ENCODE results near the gene NCAPH2. TPM values are rescaled to one million over a fixed set of nuclear protein-coding genes. Genes with fewer than 3 reads are reported as not detected.

NCAPH2 gene
- total and polyA plus RNA-seq, 7 donors = 19.2 to 26.3 (median 22.0) TPM

DNA sequence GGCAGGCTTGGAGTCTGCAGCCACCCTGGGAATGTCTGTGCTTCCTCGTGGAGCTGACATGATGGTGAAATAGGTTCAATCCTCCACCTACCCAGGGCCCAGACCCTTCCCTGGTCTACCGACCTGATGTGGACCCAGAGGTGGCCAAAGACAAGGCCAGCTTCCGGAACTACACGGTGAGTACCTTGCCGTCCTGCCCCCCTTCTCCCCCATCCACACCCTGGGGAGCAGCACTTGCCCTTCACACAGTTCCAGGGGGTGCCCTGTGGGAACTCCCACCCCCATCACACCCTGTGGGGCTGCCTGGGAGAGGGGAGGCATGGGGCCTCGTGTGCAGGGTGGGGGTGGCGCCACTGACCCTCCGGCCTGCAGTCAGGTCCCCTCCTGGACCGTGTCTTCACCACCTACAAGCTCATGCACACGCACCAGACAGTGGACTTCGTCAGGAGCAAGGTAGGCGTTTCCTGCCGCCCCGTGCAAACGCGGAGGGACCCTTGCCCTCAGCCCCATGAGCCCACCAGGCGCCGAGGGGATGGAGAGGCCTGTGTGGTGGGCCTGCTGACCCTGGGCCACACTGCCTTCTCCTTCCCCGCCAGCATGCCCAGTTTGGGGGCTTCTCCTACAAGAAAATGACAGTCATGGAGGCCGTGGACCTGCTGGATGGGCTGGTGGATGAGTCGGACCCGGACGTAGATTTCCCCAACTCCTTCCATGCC lies 20.6 kb upstream of the NCAPH2 start:
- Histone ChIP-seq H3K4me1 (no peaks in the 10 kb centered on the region), H3K9me3 (no peaks in the 10 kb centered on the region), H3K27ac (no peak overlapping the region), H3K27me3 (ENCODE audit: insufficient read depth in 3 of 3, low read length in 2 of 3) (peaks cover 0 to 32% (median 4%) of the 10 kb centered on the region in 3 donors), H3K4me3 (no peak overlapping the region), H3K36me3 (ENCODE audit: insufficient read depth in 1 of 2, low read depth in 1 of 2) (no peaks in the 10 kb centered on the region)
- TF ChIP-seq, protein P1, sequence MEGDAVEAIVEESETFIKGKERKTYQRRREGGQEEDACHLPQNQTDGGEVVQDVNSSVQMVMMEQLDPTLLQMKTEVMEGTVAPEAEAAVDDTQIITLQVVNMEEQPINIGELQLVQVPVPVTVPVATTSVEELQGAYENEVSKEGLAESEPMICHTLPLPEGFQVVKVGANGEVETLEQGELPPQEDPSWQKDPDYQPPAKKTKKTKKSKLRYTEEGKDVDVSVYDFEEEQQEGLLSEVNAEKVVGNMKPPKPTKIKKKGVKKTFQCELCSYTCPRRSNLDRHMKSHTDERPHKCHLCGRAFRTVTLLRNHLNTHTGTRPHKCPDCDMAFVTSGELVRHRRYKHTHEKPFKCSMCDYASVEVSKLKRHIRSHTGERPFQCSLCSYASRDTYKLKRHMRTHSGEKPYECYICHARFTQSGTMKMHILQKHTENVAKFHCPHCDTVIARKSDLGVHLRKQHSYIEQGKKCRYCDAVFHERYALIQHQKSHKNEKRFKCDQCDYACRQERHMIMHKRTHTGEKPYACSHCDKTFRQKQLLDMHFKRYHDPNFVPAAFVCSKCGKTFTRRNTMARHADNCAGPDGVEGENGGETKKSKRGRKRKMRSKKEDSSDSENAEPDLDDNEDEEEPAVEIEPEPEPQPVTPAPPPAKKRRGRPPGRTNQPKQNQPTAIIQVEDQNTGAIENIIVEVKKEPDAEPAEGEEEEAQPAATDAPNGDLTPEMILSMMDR (IDR thresholded peaks at IDR 0.05) = no peak
- DNase-seq (no peak), ATAC-seq (peak in 1 of 4 donors; percentile 15)
- intact Hi-C loops (cut with DNase I) = no loop called here
- 78 to 84% (median 80%) methylated on average over 23 of the region's 23 CpGs for WGBS, 3 donors

DNA sequence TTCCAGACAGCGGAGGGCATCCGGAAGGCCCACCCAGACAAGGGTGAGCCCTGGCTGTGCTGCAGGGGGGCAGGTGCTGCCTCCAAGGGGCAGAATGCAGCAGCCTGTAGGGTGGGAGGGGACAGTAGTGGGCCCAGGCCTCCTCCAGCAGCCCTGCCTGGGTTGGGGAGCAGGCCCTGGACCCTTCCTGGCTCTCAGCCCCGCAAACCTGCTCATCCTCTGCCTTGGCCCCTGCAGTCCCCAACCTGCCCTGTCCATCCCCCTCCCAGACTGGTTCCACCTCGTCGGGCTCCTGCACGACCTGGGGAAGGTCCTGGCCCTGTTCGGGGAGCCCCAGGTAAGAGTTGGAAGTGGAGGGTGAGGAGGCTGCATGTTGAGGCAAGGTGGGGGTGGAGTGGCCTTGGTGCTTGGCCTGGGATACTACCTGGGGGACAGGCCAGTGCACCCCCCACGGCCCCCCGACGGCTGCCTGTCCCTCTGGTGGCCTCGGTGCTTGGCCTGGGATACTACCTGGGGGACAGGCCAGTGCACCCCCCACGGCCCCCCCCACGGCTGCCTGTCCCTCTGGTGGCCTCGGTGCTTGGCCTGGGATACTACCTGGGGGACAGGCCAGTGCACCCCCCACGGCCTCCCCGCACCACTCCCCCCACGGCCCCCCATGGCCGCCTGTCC lies 19.9 kb upstream of the NCAPH2 start:
- DNase-seq (no peak), ATAC-seq (no peak)
- TF ChIP-seq, protein P1 (IDR thresholded peaks at IDR 0.05) = no peak
- intact Hi-C loops (cut with DNase I) = no loop called here
- Histone ChIP-seq H3K36me3 (ENCODE audit: insufficient read depth in 1 of 2, low read depth in 1 of 2) (no peaks in the 10 kb centered on the region), H3K4me1 (no peaks in the 10 kb centered on the region), H3K27ac (no peak overlapping the region), H3K27me3 (ENCODE audit: insufficient read depth in 3 of 3, low read length in 2 of 3) (peaks cover 0 to 25% (median 2%) of the 10 kb centered on the region in 3 donors), H3K4me3 (no peak overlapping the region), H3K9me3 (no peaks in the 10 kb centered on the region)
- 74 to 80% (median 75%) methylated on average over 11 to 18 of the region's 18 CpGs for WGBS, 3 donors

DNA sequence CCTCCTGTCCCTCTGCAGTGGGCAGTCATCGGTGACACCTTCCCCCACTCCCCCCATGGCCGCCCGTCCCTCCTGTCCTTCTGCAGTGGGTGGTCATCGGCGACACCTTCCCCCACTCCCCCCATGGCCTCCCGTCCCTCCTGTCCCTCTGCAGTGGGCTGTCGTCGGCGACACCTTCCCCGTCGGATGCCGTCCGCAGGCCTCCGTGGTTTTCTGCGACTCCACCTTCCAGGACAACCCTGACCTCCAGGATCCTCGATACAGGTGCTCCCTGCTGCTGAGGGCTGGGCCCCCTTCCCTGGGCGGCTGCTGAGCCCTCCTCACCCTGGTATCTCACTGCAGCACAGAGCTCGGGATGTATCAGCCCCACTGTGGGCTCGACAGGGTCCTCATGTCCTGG lies 19.1 kb upstream of the NCAPH2 start:
- no peaks in the 10 kb centered on the region for H3K4me1 ChIP-seq
- no peaks in the 10 kb centered on the region for H3K36me3 ChIP-seq (ENCODE audit: insufficient read depth in 1 of 2, low read depth in 1 of 2)
- intact Hi-C loops (cut with DNase I) = no loop called here
- no peak for ATAC-seq
- 67 to 72% (median 69%) methylated on average over 16 to 19 of the region's 19 CpGs for WGBS, 3 donors
- H3K27me3 ChIP-seq (ENCODE audit: insufficient read depth in 3 of 3, low read length in 2 of 3) = peaks cover 0 to 18% (median 2%) of the 10 kb centered on the region in 3 donors
- no peak for DNase-seq
- no peaks in the 10 kb centered on the region for H3K9me3 ChIP-seq
- H3K4me3 ChIP-seq = no peak overlapping the region
- TF ChIP-seq, protein P1 (IDR thresholded peaks at IDR 0.05) = no peak
- H3K27ac ChIP-seq = no peak overlapping the region

DNA sequence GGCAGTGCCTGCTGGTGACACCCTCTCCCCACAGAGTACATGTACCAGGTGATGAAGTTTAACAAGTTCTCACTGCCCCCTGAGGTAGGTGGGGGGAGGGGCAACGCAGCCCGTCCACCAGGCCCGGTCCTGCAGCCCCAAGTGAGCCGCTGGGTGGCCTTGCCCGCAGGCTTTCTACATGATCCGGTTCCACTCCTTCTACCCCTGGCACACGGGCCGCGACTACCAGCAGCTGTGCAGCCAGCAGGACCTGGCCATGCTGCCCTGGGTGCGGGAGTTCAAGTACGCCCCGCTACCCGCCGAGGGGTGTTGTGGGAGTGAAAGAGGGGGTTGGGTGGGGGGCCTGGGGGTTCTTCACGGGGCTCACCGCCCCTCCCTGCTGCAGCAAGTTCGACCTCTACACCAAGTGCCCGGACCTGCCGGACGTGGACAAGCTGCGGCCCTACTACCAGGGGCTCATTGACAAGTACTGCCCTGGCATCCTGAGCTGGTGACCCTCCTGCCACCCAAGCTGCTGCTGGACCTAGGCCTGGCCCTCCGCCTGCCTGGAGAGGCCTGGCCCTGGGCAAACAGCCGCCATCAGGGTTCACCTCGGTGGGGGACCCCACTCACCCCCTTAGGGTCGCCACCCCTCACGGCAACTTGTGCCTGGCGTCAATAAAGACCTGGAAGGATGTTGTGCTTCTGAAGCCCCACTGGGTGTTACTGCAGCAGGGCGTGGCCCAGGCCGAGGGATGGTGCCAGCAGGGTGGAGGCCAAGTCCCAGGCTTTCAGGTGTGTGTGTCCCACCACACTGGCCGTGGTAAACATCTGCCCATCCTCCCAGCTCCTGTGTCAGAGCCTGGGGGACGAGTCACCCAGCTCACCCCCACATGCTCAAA lies 18.4 kb upstream of the NCAPH2 start:
- no peak overlapping the region for H3K4me3 ChIP-seq
- TF ChIP-seq, protein P1 (IDR thresholded peaks at IDR 0.05) = no peak
- ATAC-seq (no peak), DNase-seq (no peak)
- H3K9me3 ChIP-seq = no peaks in the 10 kb centered on the region
- WGBS, 3 donors = 76 to 80% (median 79%) methylated on average over 26 to 31 of the region's 31 CpGs
- no peaks in the 10 kb centered on the region for H3K36me3 ChIP-seq (ENCODE audit: insufficient read depth in 1 of 2, low read depth in 1 of 2)
- intact Hi-C loops (cut with DNase I) = no loop called here
- peaks cover 0 to 12% (median 1%) of the 10 kb centered on the region in 3 donors for H3K27me3 ChIP-seq (ENCODE audit: insufficient read depth in 3 of 3, low read length in 2 of 3)
- no peak overlapping the region for H3K27ac ChIP-seq
- H3K4me1 ChIP-seq = no peaks in the 10 kb centered on the region

All from psoas muscle (tissue), 8 donors.